NB4 (cell line): ENCODE measurements around the gene PCGF5.

Experiments
- CTCF ChIP-seq: IDR thresholded peaks from one replicate; pipeline ENCODE4 v1.5.1; 2012; ENCODE audit warnings: low read depth, low read length
- POLR2A ChIP-seq: IDR thresholded peaks from 2 replicates; pipeline ENCODE4 v1.6.1; 2011; ENCODE audit warnings: mild to moderate bottlenecking; ENCODE audit not compliant: insufficient read length; ENCODE audit errors: extremely low read depth
- TF ChIP-seq, protein P1 (sequence below): IDR thresholded peaks from 2 replicates; pipeline ENCODE4 v1.6.1; 2011; ENCODE audit warnings: low read depth, low read length

- TF ChIP-seq CTCF (no peak), POLR2A (no peak)
- TF ChIP-seq, protein P1, sequence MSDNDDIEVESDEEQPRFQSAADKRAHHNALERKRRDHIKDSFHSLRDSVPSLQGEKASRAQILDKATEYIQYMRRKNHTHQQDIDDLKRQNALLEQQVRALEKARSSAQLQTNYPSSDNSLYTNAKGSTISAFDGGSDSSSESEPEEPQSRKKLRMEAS, result no peak
Measured at GRCh38 chr10:91257310-91257709, 36.8 kb downstream of the PCGF5 start.
